Mucosa of gallbladder (tissue), 1 donor: ENCODE results near the gene WDR1. TPM values are rescaled to one million over a fixed set of nuclear protein-coding genes. Genes with fewer than 3 reads are reported as not detected.

ENCODE experiments used
- DNase-seq: peaks from one replicate; pipeline ENCODE4 v3.0.0-alpha.2; 2020; ENCODE audit warnings: low spot score
- total RNA-seq: library from RNA; stranded (reverse); gene quantifications from one replicate; pipeline ENCODE4 v1.2.1, GENCODE V29; 2021
- donor health status: DM: no; HTN: no; CAD: no.

WDR1 gene
- total RNA-seq, 1 donor from 2014 or later = 297 TPM

DNA sequence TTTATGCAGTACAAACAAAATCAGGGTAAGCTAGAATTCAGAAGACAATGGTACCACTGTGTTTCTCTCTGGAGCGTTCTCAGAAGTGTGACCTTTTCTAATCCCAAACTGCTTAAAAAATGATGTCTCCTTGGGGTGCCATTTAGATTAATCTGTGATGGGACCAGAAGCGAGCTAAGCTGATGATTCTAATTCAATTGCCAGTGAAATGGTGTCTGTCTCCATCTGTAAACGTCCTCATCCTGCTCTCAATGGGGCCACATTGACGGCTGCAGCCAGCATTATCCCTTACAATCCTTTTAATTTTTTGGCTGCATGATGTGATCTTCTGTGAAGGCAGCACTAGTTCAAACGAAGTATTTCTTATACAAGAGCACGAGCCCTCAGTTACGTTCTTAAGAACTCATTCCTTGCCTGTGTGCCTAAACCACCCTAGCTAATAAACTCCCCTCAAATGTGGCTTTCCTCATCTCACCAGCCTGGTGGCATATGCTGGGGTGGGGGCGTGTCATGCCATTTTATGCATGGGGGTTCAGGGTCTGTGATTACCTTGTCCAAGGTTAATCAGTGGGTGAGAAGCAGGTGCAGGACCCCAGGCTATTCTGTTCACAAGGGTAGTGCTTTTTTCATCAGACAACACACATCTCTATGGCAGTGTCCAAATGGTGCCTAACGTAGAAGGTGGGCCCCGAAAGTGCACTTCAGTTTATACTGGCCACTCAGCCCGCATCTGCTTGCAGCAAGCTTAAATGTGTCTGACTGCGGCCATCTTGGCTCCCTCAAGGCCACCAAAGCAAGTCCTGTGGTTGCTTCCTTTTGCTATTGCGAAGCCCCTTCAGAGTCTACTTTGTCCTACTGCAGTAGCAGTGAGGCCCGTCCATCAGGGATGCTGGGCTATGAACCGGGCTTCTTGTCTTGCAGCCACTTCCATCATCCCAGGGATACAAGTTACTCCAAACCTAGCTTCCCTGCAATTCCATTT, 49.6 kb downstream of the WDR1 start:
- DNase-seq = no peak

DNA sequence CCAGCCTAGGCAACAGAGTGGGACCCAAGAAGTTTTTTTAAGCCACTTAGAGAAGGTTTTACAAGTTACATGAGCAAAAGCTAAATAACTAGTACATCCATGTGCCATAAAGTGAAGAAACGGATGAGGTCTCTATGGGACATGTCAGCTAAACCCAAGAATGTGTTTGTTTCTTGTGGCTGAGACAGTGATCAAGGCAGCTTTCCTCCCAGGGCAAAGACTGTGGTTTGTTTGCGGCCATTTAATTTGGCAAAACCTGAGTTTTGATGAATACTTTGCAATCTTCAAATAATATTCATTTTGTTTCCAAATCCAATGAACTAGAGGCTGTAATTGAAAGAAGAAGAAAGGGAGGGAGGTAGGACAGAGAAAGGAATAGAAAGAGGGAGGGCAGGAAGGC, 50.4 kb downstream of the WDR1 start:
- DNase-seq = no peak

DNA sequence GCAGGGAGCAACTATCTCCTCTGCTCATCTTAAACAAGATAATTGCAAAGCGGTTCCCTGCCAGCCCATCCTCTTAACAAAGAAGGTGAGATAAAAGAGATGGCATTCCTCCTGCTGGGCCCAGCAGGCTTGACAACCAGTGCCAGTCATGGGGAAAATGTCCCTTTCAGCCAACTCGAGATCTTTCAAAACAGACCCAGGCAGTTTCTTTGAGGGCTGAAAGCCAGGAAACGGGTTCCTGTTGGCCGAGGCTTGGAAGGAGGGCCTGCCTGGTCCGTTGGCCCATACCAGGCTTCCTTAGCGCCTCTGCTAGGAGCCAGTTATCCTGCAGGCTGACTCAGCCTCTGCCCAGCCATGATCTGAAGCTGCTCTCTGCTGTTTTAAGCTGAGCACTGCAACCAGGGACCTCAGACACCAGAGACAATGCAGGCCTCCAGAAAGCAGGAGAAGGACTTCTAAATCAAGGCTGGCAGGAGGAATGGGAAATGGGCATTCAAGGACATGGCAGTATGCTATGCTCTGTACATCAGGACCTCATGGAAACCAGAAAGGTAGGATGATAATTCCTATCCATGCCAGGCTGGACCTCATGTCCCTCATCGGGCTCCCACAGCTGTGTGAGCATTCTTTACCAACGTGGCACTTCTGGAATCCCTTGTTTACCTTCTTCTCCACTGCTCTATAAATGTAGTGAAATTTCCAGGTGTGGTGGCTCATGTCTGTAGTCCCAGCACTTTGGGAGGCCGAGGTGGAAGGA, 52.9 kb downstream of the WDR1 start:
- peak; percentile 74 for DNase-seq

DNA sequence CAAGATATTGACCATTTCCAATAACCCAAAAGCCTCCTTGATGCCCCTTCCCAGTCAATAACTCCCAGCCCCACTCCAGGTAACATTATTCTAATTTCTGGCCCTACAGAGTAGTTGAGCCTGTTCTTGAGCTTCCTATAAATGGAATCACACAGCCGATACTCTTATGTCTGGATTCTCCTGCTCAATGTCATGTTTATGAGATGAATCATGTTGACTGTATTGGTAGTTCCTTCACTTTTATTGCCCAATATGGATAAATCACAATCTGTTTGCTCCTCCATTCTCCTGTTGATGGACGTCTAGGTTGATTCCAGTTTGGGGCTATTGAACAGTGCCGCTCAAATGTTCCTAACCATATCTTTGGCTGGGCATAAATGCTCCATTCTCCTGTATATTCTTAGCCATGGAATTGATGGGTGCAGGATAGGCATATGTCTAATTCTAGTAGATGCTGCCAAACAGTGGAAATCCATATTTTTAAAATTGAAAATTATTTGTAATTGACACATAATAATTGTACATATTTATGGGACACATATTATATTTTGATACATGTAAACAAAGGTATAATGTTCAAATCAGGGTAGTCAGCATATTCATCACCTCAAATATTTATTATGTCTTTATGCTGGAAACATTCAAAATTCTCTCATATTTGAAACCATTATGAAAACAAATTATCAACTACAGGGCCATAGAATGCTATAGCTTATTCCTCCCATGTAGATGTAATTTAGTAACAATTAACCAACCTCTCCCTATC, 54.8 kb downstream of the WDR1 start:
- no peak for DNase-seq

DNA sequence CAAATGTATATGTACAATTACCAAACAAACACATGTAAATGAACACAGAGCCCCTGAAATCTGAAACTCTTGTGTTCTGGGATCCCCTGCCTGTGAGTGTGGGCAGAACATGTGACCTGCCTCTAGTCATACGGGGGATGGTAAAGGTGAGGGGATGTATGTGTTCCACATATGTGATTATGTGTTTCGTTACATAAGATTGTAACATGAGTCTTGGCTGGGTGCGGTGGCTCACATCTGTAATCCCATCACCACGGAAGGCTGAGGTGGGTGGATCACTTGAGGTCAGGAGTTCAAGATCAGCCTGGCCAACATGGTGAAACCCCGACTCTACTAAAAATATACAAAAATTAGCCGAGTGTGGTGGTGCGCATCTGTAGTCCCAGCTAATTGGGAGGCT, 58.2 kb downstream of the WDR1 start:
- DNase-seq = no peak

DNA sequence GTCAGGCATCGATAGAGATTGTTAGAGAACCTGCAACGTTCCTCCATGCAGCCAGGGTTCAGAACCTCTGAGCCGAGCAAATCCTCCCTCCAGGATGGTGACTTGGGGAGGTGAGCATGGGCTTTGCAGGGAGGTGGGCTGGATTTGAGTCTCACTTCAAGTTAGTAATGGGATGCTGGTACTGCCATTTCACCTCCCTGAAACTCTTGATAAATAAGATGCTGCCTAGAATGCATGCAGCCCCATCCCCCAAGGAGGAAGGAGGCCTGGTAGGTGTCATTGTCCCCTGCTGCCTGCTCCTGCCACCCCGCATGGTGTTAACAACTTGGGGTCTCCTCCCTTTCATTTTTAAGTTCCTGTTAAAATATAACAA, 59.6 kb downstream of the WDR1 start:
- no peak for DNase-seq

DNA sequence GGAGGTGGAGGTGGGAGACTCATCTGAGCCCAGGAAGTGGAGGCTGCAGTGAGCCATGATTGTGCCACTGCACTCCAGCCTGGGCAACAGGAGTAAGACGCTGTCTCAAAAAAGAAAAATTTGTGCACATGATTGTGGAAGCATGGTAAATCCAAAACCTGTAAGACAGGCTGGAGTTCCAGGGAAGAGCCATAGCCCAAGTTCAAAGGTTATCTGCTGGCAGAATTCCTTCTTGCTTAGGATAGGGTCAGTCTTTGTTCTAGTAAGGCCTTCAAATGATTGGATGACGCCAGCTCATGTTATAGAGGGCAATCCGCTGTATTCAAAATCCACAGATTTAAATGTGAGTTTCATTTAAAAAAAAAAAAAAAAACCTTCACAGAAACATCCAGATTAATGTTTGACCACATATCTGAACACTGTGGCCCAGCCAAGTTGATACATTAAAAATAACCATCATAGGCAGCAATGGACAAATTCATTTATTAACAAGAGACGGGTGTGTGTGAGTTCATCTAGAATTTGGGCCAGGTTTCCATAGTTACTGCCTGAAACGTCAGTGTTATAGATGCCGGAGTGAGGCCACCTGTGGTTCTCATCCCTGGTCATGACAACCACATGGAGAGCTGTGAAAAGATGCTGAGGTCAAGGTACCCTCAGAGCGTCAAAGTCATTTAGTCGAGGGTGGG, 60.1 kb downstream of the WDR1 start:
- no peak for DNase-seq

DNA sequence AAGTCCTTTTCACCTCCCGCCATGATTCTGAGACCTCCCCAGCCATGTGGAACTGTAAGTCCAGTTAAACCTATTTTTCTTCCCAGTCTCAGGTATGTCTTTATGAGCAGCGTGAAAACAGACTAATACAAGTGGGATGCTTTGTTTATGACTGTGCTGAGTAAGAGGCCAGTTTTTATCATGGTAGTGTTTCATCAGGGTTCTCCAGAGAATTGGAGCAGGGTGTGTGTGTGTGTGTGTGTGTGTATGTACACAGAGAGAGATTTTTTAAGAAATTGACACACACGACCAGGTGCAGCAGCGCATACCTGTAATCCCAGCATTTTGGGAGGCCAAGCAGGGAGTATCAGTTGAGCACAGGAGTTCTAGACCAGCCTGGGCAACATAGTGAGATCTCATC, 60.7 kb downstream of the WDR1 start:
- DNase-seq = no peak

DNA sequence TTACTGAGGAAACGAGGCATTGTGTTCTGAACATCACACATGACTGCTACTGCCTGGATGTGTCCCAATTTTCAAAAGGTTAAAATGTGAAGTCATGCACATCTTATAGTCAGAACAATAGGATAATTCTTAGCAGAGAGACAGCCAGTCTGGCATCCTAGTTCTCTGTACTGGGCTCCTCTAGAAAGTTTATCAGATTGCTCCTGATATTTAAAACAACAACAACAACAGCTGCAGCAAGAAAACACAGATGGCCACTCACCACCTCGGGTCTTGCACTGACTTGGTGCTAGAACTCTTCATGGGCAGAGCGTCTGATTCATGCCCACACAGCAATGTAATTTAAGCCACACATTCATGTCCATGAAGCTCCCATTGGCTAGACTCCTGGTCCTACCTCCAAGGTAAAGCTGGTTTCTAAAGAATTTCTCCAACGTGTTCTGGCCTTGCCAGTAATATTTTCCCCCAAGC, 62.0 kb downstream of the WDR1 start:
- no peak for DNase-seq

DNA sequence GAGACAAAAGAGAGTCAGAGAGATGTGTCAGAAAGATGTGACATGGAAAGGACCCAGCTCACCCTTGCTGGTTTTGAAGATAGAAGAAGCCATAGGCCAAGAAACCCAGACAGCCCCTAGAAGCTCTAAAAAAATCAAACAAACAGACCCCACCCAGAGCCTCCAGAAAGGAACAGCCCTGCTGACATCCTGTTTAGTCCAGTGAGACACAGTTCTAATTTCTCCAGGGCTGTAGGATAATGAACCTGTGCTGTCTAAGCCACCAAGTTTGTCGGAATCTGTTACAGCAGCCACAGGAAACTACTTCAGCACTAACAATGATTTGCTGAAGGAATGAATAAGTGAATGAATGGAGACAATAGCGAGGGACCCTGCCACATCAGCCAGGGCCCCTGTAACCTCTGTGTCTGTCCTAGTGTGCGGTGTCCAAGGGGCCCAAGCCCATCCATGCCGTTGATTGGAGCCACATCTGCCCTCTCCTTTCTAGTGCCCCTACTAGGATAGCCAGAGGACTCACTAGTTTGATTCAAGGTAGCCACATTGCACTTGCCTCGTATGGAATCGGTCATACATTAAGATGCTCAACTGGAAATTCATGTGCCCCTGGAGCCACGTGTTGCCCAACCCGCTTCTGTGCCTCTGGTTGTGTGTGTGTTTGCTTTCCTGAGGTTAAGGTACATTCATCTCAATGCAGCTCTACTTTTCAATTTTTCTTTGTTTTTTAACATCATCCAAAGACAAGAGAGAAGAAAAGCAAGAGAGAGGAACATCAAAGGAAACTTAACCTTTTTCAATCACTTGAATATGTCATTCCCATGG, 62.8 kb downstream of the WDR1 start:
- DNase-seq = no peak

DNA sequence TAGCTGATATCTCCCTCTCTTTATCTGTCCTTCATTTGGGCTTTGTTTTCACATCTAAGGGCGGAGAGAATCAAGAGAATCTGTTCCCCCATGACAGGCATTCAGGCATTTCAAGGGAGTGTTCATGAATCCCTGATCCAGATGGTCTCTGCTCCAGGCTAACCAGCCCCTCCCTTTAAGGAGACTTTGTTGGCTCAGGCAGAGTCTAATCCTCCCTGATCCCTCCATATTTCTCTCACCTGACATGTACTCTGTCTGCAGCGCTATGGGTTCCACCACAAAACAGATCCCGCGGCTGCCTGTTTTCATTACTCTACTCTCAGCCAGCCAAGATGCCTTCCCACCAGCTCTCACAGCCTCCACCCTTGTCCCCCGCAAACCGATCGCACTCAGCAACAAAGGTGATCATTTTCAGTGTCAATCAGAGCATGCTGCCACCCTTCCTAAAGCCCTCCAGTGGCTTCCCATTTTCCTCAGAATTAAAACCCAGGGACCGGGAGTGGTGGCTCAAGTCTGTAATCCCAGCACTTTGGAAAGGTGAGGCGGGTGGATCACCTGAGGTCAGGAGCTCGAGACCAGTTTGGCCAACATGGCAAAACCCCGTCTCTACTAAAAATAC, 65.0 kb downstream of the WDR1 start:
- no peak for DNase-seq

DNA sequence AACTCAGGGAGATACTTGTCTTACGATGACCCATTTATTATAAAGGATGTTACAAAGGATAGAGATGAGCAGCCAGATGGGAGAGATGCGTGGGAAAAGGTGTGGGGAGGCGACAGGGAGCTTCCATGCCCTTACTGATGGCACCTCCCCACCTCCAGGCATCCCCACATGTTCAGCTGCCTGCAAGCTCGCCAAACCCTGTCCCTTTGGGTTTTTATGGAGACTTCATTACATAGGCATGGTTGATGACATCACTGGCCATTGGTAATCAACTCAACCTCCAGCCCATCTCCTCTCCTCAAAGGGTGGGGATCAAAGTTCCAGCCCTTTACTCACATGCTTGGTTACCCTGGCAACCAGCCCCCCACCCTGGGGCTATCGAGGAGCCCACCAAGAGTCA, 65.9 kb downstream of the WDR1 start:
- no peak for DNase-seq

DNA sequence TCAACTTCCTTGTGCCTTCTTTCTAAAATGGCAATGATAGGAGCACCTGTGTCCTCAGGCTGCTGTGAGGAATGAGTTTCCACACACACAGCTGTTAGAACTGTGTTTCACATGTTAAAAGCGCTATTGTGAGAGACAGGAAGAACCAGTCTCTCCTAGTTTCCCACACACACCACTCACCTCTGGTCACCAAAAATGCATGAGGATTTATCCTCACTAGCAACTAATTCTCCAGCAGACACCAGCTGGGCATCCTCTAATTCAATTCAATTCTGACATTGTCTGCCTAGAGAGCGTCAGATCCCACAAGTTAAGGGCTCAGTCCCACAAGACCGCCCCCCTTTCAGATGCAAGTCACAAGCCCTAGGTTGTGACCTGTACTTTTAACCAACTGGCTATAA, 66.3 kb downstream of the WDR1 start:
- no peak for DNase-seq

DNA sequence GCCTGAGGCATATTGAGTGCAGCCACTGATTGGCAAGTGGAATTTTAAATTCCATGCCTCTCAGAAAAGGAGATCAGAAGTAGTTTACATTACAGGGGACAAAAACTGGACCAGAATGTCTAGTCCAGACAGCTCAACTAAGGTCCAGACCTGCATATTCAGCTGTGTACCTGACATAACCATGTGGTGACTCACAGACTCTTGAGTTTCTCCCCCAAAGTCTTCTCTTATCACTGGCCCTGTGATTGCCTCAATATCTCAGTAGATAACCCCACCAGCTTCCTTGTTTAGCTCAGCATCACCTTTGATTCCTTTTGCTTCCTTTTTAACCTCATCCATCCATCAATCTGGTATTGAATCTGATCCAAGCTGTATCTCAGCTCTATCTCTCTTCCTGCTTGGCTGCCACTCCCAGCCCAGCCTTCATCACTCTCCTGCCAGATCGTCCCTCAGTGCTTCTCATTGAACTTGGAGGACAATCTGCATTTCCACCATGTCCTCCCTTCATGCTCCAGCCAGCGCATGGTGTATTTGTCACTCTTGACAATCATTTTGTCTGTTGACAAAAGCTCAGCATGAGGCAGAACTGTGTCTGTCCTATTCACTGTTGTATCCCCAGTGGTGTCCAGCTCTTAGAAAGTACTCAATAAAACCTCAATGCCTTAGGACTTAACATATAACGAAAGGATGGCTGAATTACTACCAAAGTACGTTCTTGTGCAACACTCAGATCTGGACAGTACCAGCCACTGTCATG, 67.5 kb downstream of the WDR1 start:
- DNase-seq = peak; percentile 17

DNA sequence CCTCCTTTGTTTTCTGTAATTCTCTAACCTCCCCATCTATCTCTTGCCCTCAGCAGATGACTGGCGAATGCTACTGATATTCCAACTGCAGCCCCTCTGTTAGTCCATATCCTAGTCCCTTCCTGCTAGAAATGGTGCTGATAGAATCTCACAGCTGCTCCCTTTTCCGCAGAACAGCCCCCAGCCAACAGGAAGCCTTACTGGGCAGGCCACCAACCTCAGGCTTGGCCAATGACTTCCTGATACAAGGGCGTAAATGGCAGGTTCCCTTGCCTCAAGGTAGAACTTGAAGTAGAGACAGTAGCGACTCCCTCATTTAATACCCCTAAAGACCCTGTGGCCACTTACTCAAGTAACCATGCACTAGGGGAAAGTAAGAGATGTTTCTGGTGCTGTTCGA, 68.6 kb downstream of the WDR1 start:
- no peak for DNase-seq

DNA sequence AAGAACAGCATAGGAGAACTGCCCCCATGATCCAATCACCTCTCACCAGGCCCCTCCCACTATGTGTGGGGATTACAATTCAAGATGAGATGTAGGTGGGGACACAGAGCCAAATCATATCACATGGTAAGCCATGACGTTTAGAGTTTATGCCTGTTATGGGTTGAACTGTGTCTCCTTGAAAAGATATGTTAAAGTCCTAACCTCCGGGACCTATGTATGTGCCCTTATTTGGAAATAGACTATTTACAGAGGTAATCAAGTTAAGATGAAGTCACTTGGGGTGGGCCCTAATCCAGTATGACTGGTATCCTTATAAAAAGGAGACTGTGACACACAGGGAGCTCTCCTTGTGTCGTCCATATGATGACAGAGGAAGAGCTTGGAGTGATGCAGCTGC, 70.1 kb downstream of the WDR1 start:
- no peak for DNase-seq

DNA sequence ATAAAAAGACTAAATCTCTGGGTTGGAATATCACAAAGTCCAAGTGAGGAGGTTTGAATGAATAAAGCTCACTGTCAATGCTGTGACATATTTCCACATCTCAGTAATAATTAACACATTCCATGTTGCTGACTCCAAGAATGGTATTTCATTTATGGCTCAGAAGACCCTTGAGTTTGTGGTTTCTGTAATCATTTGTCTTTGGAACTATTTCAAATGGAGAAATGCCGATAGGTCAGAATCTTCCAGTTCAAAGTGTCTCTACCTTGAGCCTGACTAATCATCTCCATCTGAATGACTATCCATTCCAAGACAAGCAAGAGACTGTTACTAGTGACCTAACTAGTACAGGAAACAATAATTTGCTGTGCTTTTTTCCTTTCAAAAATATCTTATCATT, 71.1 kb downstream of the WDR1 start:
- DNase-seq = no peak

DNA sequence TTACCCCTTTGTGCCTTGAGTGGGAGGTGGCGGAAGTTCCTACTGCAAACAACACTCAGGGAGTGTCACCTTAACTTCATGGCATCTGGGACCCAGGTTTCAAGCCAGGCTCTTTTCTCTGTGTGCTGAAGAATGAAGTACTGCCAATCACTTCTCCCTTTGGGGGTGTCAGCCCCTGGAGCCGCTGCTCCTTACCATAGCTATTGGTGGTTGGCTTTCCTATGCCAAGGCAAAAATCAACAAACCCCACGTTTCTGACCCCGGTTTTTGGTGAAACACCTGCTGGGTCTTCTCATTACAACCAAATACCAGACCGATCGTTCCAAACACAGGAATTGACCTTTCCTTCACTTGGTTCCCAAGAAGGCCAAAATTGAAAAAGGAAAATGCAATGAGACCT, 75.6 kb downstream of the WDR1 start:
- no peak for DNase-seq
